Panc1 (cell line): Measurements from ENCODE around the gene GDF7. TPM values are rescaled to one million over a fixed set of nuclear protein-coding genes. Genes with fewer than 3 reads are reported as not detected.

Experiments used
- ATAC-seq: fragments of 200-7000 bp; cut with Tn5 transposase; 2 replicates; pipeline ENCODE4 v1.9.1; 2020; ENCODE audit warnings: mild to moderate bottlenecking, moderate library complexity
- BruUV-seq: library from RNA; stranded (reverse); fragments of 400-500 nt; replicated peaks from 2 replicates; lab custom pipeline; 2021; lab: Mats Ljungman, UMichigan
- CTCF ChIA-PET: fragments of 300-600 bp; sonication (Branson Sonifier 250); formaldehyde crosslinking; loops from one replicate; lab custom pipeline; 2022; ENCODE audit warnings: antibody characterized with exemption; lab: Charles Lee
- POLR2A ChIA-PET: fragments of 300-600 bp; sonication (Branson Sonifier 250); formaldehyde crosslinking; loops from one replicate; lab custom pipeline; 2022; ENCODE audit warnings: antibody characterized with exemption; lab: Charles Lee
- DNase-seq: peaks from one replicate; pipeline ENCODE4 v3.0.0-alpha.2; 2010; ENCODE audit warnings: low read depth, low spot score
- H3K27ac ChIP-seq: 2 replicates; pipeline ENCODE4 v1.5.1; 2011; ENCODE audit warnings: mild to moderate bottlenecking, low read length, inconsistent platforms
- H3K27me3 ChIP-seq: fragments of 200-500 bp; sonication (Bioruptor generic); 2 replicates; pipeline ENCODE4 v1.6.0; 2014; ENCODE audit warnings: low read length, inconsistent platforms; ENCODE audit not compliant: control insufficient read depth, insufficient read depth
- H3K36me3 ChIP-seq: fragments of 200-500 bp; sonication (Bioruptor generic); 2 replicates; pipeline ENCODE4 v1.5.1; 2014; ENCODE audit warnings: inconsistent platforms, mild to moderate bottlenecking, low read length, moderate library complexity; ENCODE audit not compliant: control insufficient read depth, insufficient read depth
- H3K4me1 ChIP-seq: 2 replicates; pipeline ENCODE4 v1.5.1; 2011; ENCODE audit warnings: inconsistent platforms, mild to moderate bottlenecking, low read length, moderate library complexity; ENCODE audit not compliant: control insufficient read depth, insufficient read depth
- H3K4me3 ChIP-seq, 2 experiments: 2 replicates each; pipeline ENCODE4 v1.5.1; 2011 to 2012; ENCODE audit warnings: low read depth in 2 of 2, low read length in 2 of 2, mild to moderate bottlenecking in 2 of 2, inconsistent platforms in 1 of 2, moderate library complexity in 1 of 2
- H3K9me3 ChIP-seq: fragments of 200-500 bp; sonication (Bioruptor generic); 2 replicates; pipeline ENCODE4 v1.5.1; 2014; ENCODE audit warnings: low read depth, mild to moderate bottlenecking, inconsistent platforms, low read length, moderate library complexity; ENCODE audit not compliant: control insufficient read depth, insufficient read depth
- POLR2AphosphoS5 ChIP-seq: IDR thresholded peaks from 2 replicates; pipeline ENCODE4 v1.6.1; 2012; ENCODE audit warnings: mild to moderate bottlenecking, low read depth, low read length, moderate library complexity
- in situ Hi-C: cut with HindIII; loops from 2 replicates; pipeline ENCODE4 v1.10.0; 2016; ENCODE audit warnings: low sequenced_read_pairs, low pct_unique_long_range_greater_than_20kb
- intact Hi-C: fragments of 100-400 bp; cut with micrococcal nuclease; formaldehyde crosslinking; loops from one replicate; pipeline ENCODE4 v1.10.0; 2022; ENCODE audit not compliant: unreplicated experiment
- total RNA-seq: library from RNA; stranded (reverse); gene quantifications from one replicate; pipeline ENCODE4 v1.2.1, GENCODE V29; 2021; ENCODE audit not compliant: unreplicated experiment
- TF ChIP-seq, protein P1 (sequence below): fragments of 450-650 bp; IDR thresholded peaks from 2 replicates; pipeline ENCODE4 v1.5.1; 2017; ENCODE audit warnings: mild to moderate bottlenecking
- TF ChIP-seq, protein P2 (sequence below), 2 experiments: IDR thresholded peaks; 2 replicates each; pipeline ENCODE4 v1.6.1; 2011 to 2012; ENCODE audit warnings: low read depth in 2 of 2, control low read depth in 1 of 2, low read length in 1 of 2, mild to moderate bottlenecking in 1 of 2, moderate library complexity in 1 of 2; ENCODE audit not compliant: insufficient read depth in 1 of 2

Gene GDF7
- total RNA-seq, 1 experiment from 2014 or later, result not detected

GRCh38 chr2:20660506-20661420 lies 6.2 kb upstream of the GDF7 start:
- Histone ChIP-seq H3K36me3 (no peaks in the 10 kb centered on the region), H3K4me1 (peaks cover 6% of the 10 kb centered on the region), H3K27me3 (peaks cover 41% of the 10 kb centered on the region), H3K4me3 (no peak overlapping the region), H3K27ac (no peak overlapping the region), H3K9me3 (no peaks in the 10 kb centered on the region)
- in situ Hi-C loops, result no loop called here
- POLR2A ChIA-PET, result no interaction called here
- CTCF ChIA-PET, result interaction anchor here (0.6 to 2.0 kb wide), 6 partner anchors 121 to 462 kb away, joined by 3 to 40 read pairs (median 4); no protein-coding TSS in a partner anchor
- no peak for ATAC-seq
- DNase-seq, result no peak
- BruUV-seq, result no TSS peak
- TF ChIP-seq, protein P1, sequence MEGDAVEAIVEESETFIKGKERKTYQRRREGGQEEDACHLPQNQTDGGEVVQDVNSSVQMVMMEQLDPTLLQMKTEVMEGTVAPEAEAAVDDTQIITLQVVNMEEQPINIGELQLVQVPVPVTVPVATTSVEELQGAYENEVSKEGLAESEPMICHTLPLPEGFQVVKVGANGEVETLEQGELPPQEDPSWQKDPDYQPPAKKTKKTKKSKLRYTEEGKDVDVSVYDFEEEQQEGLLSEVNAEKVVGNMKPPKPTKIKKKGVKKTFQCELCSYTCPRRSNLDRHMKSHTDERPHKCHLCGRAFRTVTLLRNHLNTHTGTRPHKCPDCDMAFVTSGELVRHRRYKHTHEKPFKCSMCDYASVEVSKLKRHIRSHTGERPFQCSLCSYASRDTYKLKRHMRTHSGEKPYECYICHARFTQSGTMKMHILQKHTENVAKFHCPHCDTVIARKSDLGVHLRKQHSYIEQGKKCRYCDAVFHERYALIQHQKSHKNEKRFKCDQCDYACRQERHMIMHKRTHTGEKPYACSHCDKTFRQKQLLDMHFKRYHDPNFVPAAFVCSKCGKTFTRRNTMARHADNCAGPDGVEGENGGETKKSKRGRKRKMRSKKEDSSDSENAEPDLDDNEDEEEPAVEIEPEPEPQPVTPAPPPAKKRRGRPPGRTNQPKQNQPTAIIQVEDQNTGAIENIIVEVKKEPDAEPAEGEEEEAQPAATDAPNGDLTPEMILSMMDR, result 0 out of 2 replicates have a peak, but pooled peaks have one; percentile 42
- TF ChIP-seq POLR2AphosphoS5, result no peak
- intact Hi-C loops, result loop anchor here (1.0 to 10.0 kb wide), 4 partner anchors 114 to 458 kb away; no protein-coding TSS in a partner anchor

DNA sequence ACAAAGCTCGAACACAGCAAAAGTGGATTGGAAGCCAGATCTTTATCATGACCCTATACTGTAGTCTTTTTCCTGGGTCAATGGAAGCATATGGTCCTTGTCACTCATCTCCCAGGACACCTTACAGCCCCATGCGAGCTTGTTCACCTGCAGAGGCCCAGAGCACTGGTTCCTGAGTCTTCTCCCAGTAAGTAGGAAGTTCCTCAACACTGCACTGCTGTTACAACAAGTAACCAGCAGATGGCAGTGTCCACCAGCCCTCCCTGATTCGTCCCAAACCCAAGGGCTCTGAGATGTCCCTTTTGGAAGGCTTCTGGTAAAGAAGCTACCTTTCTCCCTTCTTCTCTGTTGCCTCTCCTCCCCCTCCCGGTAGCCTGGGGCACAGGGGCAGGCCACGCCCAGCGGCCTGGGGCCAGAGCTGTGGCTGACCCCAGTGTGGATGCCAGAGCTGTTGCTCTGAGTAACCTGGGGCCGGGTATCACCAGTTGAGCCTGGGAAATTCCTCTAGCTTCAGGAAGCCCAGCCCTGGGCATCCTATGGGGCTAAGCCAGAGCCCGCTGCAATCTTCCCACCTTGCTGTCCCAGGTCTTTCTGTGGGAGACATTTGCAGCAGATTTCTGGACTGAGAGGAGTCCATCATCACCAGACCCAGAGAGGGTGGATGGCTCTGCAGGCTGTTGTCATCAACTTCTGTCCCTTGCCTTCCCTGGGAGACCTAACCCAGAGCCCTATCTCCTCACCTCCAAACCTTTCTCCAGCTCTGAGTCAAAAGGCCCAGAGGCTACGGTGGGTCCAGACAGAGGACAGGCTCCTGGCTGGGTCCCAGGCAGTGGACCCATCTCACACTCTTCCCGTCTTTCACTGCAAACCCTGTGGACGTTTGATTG lies 5.3 kb upstream of the GDF7 start:
- in situ Hi-C loops, result no loop called here
- ATAC-seq, result peak; percentile 79
- no TSS peak for BruUV-seq
- intact Hi-C loops, result loop anchor here (1.0 to 10.0 kb wide), 4 partner anchors 113 to 457 kb away; no protein-coding TSS in a partner anchor
- H3K27me3 ChIP-seq, result peaks cover 41% of the 10 kb centered on the region
- no peak overlapping the region for H3K4me3 ChIP-seq
- peaks cover 8% of the 10 kb centered on the region for H3K4me1 ChIP-seq
- peak; percentile 74 for DNase-seq
- H3K36me3 ChIP-seq, result no peaks in the 10 kb centered on the region
- H3K9me3 ChIP-seq, result no peaks in the 10 kb centered on the region
- no peak overlapping the region for H3K27ac ChIP-seq
- TF ChIP-seq POLR2AphosphoS5, result no peak
- TF ChIP-seq, protein P1, result peak; percentile 95
- ChIA-PET POLR2A (no interaction called here), CTCF (interaction anchor here (0.8 to 2.0 kb wide), 6 partner anchors 14 to 365 kb away, joined by 3 to 40 read pairs (median 4); no protein-coding TSS in a partner anchor)

DNA sequence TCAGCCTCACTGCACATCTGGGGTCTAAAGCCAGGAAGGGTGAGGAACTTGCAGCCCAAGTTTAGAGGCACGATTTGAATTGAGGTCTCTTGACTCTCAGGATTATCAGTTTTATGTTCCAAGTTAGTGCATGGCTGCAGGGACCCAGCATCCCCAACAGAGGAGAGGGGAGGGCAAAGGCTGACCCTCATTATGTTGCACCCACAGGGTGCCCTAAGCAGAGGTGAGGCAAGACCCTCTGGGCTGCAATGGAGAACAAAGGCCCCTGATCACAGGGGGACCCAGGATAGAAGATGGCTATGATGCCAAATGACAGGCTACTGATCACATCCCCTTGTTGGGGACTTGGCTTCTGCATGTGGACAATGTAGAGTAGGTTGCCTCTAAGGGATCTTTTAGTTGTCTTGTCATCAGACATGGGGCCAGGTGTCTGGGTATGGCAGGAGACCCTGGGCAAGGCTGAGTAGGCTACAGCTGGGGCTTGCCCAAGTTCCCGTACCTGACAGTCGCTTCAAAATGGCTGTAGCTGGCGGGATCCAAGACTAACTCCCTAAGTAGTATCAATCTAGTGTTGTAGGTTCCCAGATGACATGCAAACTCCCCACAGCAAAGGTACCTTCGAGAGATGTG lies 4.5 kb upstream of the GDF7 start:
- ATAC-seq (no peak), DNase-seq (no peak)
- no peak overlapping the region for H3K4me3 ChIP-seq
- peaks cover 38% of the 10 kb centered on the region for H3K27me3 ChIP-seq
- H3K27ac ChIP-seq, result no peak overlapping the region
- BruUV-seq, result no TSS peak
- in situ Hi-C loops, result no loop called here
- POLR2A ChIA-PET, result no interaction called here
- peaks cover 8% of the 10 kb centered on the region for H3K4me1 ChIP-seq
- intact Hi-C loops, result loop anchor here (5.0 to 10.0 kb wide), 2 partner anchors 112 to 365 kb away; no protein-coding TSS in a partner anchor
- TF ChIP-seq POLR2AphosphoS5, result no peak
- TF ChIP-seq, protein P2, sequence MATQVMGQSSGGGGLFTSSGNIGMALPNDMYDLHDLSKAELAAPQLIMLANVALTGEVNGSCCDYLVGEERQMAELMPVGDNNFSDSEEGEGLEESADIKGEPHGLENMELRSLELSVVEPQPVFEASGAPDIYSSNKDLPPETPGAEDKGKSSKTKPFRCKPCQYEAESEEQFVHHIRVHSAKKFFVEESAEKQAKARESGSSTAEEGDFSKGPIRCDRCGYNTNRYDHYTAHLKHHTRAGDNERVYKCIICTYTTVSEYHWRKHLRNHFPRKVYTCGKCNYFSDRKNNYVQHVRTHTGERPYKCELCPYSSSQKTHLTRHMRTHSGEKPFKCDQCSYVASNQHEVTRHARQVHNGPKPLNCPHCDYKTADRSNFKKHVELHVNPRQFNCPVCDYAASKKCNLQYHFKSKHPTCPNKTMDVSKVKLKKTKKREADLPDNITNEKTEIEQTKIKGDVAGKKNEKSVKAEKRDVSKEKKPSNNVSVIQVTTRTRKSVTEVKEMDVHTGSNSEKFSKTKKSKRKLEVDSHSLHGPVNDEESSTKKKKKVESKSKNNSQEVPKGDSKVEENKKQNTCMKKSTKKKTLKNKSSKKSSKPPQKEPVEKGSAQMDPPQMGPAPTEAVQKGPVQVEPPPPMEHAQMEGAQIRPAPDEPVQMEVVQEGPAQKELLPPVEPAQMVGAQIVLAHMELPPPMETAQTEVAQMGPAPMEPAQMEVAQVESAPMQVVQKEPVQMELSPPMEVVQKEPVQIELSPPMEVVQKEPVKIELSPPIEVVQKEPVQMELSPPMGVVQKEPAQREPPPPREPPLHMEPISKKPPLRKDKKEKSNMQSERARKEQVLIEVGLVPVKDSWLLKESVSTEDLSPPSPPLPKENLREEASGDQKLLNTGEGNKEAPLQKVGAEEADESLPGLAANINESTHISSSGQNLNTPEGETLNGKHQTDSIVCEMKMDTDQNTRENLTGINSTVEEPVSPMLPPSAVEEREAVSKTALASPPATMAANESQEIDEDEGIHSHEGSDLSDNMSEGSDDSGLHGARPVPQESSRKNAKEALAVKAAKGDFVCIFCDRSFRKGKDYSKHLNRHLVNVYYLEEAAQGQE (IDR thresholded peaks at IDR 0.05; ENCODE audit: insufficient read depth in 1 of 2, low read depth in 2 of 2, low read length in 1 of 2), result no peak
- TF ChIP-seq, protein P1, result no peak
- no peaks in the 10 kb centered on the region for H3K9me3 ChIP-seq
- no peaks in the 10 kb centered on the region for H3K36me3 ChIP-seq
- CTCF ChIA-PET, result interaction anchor here (0.6 to 2.0 kb wide), 3 partner anchors 13 to 300 kb away, joined by 3 to 40 read pairs (median 3); no protein-coding TSS in a partner anchor
